Measurements from ENCODE around the gene PROM2. TPM values are rescaled to one million over a fixed set of nuclear protein-coding genes. Genes with fewer than 3 reads are reported as not detected.
A peak's percentile ranks its signal among the peaks of the same experiment; 100 is the strongest.

Gene PROM2
- total and polyA plus RNA-seq, 2 donors from 2014 or later: 55.6 to 65.6 TPM

- H3K27ac ChIP-seq (ENCODE audit: low read depth in 2 of 2, low read length in 2 of 2): no peak overlapping the region
- H3K9ac ChIP-seq (ENCODE audit: low read length in 3 of 3): no peak overlapping the region
- H3K9me3 ChIP-seq (ENCODE audit: control insufficient read depth in 2 of 3, insufficient read depth in 1 of 3, low read length in 3 of 3): no peaks in the 10 kb centered on the region
- intact Hi-C loops (cut with DNase I): no loop called here
- no peak overlapping the region for H3K4me3 ChIP-seq (ENCODE audit: low read length in 3 of 3)
- FAIRE-seq (no peak), DNase-seq (peak in 1 of 5 donors; percentile 47)
- no peaks in the 10 kb centered on the region for H3K36me3 ChIP-seq (ENCODE audit: control insufficient read depth in 2 of 3, insufficient read depth in 3 of 3, low read length in 3 of 3)
- H3K27me3 ChIP-seq (ENCODE audit: control insufficient read depth, insufficient read depth, low read length): no peaks in the 10 kb centered on the region
- H3K4me1 ChIP-seq (ENCODE audit: control insufficient read depth in 2 of 3, insufficient read depth in 2 of 3, low read depth in 1 of 3, low read length in 3 of 3): peaks cover 0 to 12% (median 0%) of the 10 kb centered on the region in 3 donors
- no peak for TF ChIP-seq CTCF (IDR thresholded peaks at IDR 0.05; ENCODE audit: borderline replicate concordance, extremely low read depth, insufficient read depth)
Observed at GRCh38 chr2:95330794-95331338, 56.6 kb downstream of the PROM2 start.

- Histone ChIP-seq H3K27me3 (ENCODE audit: control insufficient read depth, insufficient read depth, low read length) (no peaks in the 10 kb centered on the region), H3K9ac (ENCODE audit: low read length in 3 of 3) (no peak overlapping the region), H3K9me3 (ENCODE audit: control insufficient read depth in 2 of 3, insufficient read depth in 1 of 3, low read length in 3 of 3) (no peaks in the 10 kb centered on the region), H3K36me3 (ENCODE audit: control insufficient read depth in 2 of 3, insufficient read depth in 3 of 3, low read length in 3 of 3) (no peaks in the 10 kb centered on the region), H3K27ac (ENCODE audit: low read depth in 2 of 2, low read length in 2 of 2) (no peak overlapping the region), H3K4me1 (ENCODE audit: control insufficient read depth in 2 of 3, insufficient read depth in 2 of 3, low read depth in 1 of 3, low read length in 3 of 3) (peaks cover 0 to 12% (median 0%) of the 10 kb centered on the region in 3 donors), H3K4me3 (ENCODE audit: low read length in 3 of 3) (no peak overlapping the region)
- DNase-seq: peak in 1 of 5 donors; percentile 37
- FAIRE-seq: no peak
- intact Hi-C loops (cut with DNase I): no loop called here
- TF ChIP-seq CTCF (IDR thresholded peaks at IDR 0.05; ENCODE audit: borderline replicate concordance, extremely low read depth, insufficient read depth): no peak
Observed at GRCh38 chr2:95331606-95332005, 57.4 kb downstream of the PROM2 start.

GRCh38 chr2:95332036-95332435 is 57.8 kb downstream of the PROM2 start:
- Histone ChIP-seq H3K9me3 (ENCODE audit: control insufficient read depth in 2 of 3, insufficient read depth in 1 of 3, low read length in 3 of 3) (no peaks in the 10 kb centered on the region), H3K4me3 (ENCODE audit: low read length in 3 of 3) (no peak overlapping the region), H3K27me3 (ENCODE audit: control insufficient read depth, insufficient read depth, low read length) (no peaks in the 10 kb centered on the region), H3K36me3 (ENCODE audit: control insufficient read depth in 2 of 3, insufficient read depth in 3 of 3, low read length in 3 of 3) (no peaks in the 10 kb centered on the region), H3K27ac (ENCODE audit: low read depth in 2 of 2, low read length in 2 of 2) (no peak overlapping the region), H3K9ac (ENCODE audit: low read length in 3 of 3) (no peak overlapping the region), H3K4me1 (ENCODE audit: control insufficient read depth in 2 of 3, insufficient read depth in 2 of 3, low read depth in 1 of 3, low read length in 3 of 3) (peaks cover 0 to 12% (median 0%) of the 10 kb centered on the region in 3 donors)
- intact Hi-C loops (cut with DNase I): no loop called here
- TF ChIP-seq CTCF (IDR thresholded peaks at IDR 0.05; ENCODE audit: borderline replicate concordance, extremely low read depth, insufficient read depth): no peak
- FAIRE-seq (no peak), DNase-seq (peak in 1 of 5 donors; percentile 48)

- no peak overlapping the region for H3K27ac ChIP-seq (ENCODE audit: low read depth in 2 of 2, low read length in 2 of 2)
- no peaks in the 10 kb centered on the region for H3K9me3 ChIP-seq (ENCODE audit: control insufficient read depth in 2 of 3, insufficient read depth in 1 of 3, low read length in 3 of 3)
- FAIRE-seq (no peak), DNase-seq (peak in 1 of 5 donors; percentile 63)
- H3K27me3 ChIP-seq (ENCODE audit: control insufficient read depth, insufficient read depth, low read length): no peaks in the 10 kb centered on the region
- TF ChIP-seq CTCF (IDR thresholded peaks at IDR 0.05; ENCODE audit: borderline replicate concordance, extremely low read depth, insufficient read depth): no peak
- H3K4me1 ChIP-seq (ENCODE audit: control insufficient read depth in 2 of 3, insufficient read depth in 2 of 3, low read depth in 1 of 3, low read length in 3 of 3): peaks cover 0 to 12% (median 0%) of the 10 kb centered on the region in 3 donors
- intact Hi-C loops (cut with DNase I): no loop called here
- no peaks in the 10 kb centered on the region for H3K36me3 ChIP-seq (ENCODE audit: control insufficient read depth in 2 of 3, insufficient read depth in 3 of 3, low read length in 3 of 3)
- H3K9ac ChIP-seq (ENCODE audit: low read length in 3 of 3): no peak overlapping the region
- no peak overlapping the region for H3K4me3 ChIP-seq (ENCODE audit: low read length in 3 of 3)
Observed at GRCh38 chr2:95333056-95333455, 58.8 kb downstream of the PROM2 start.
